Natural killer cell (primary cell): Measurements from ENCODE around the gene SMPD2. TPM values are rescaled to one million over a fixed set of nuclear protein-coding genes. Genes with fewer than 3 reads are reported as not detected.
A peak's percentile ranks its signal among the peaks of the same experiment; 100 is the strongest.

Experiments used
- ATAC-seq, 3 donors: fragments of 150-1000 bp in 2 of 3; fragments of 200-7000 bp in 1 of 3; cut with Tn5 transposase; 1 replicate in 1 of 3; 2 replicates in 2 of 3; pipeline ENCODE4 v1.10.0; 2021; ENCODE audit warnings: mild to moderate bottlenecking in 2 of 3, moderate library complexity in 2 of 3
- DNase-seq, 2 donors: peaks; one replicate each; pipeline versions ENCODE4 v3.0.0 to v3.0.0-alpha.2; 2013 to 2021; ENCODE audit warnings: mixed read lengths in 1 of 2
- H3K27ac ChIP-seq: one replicate; pipeline ENCODE4 v1.5.1; 2013; ENCODE audit warnings: mild to moderate bottlenecking, low read length
- H3K27me3 ChIP-seq: one replicate; pipeline ENCODE4 v1.6.1; 2013; ENCODE audit warnings: low read length; ENCODE audit not compliant: control insufficient read depth, insufficient read depth
- H3K36me3 ChIP-seq: one replicate; pipeline ENCODE4 v1.6.1; 2013; ENCODE audit warnings: low read length; ENCODE audit not compliant: control insufficient read depth, insufficient read depth
- H3K4me1 ChIP-seq: one replicate; pipeline ENCODE4 v1.6.1; 2013; ENCODE audit warnings: low read length; ENCODE audit not compliant: control insufficient read depth, insufficient read depth
- H3K4me3 ChIP-seq: one replicate; pipeline ENCODE4 v1.5.1; 2013; ENCODE audit warnings: low read length
- H3K9me3 ChIP-seq: one replicate; pipeline ENCODE4 v1.6.1; 2013; ENCODE audit warnings: low read length; ENCODE audit not compliant: control insufficient read depth, insufficient read depth
- H3K27ac Mint-ChIP-seq, 2 donors: one replicate each; pipeline ENCODE4 v1.8.0; 2022; ENCODE audit warnings: mild to moderate bottlenecking in 2 of 2, mixed read lengths in 2 of 2, moderate library complexity in 1 of 2
- H3K27me3 Mint-ChIP-seq, 2 donors: one replicate each; pipeline ENCODE4 v1.8.0; 2022; ENCODE audit warnings: low read depth in 2 of 2, mixed read lengths in 2 of 2
- H3K36me3 Mint-ChIP-seq: one replicate; pipeline ENCODE4 v1.8.0; 2022; ENCODE audit warnings: mixed read lengths
- H3K4me1 Mint-ChIP-seq, 2 donors: one replicate each; pipeline ENCODE4 v1.8.0; 2022; ENCODE audit warnings: mixed read lengths in 2 of 2
- H3K4me3 Mint-ChIP-seq: one replicate; pipeline ENCODE4 v1.8.0; 2022; ENCODE audit warnings: mild to moderate bottlenecking, moderate library complexity, mixed read lengths
- H3K9me3 Mint-ChIP-seq, 2 donors: one replicate each; pipeline ENCODE4 v1.8.0; 2022; ENCODE audit warnings: mixed read lengths in 2 of 2
- CTCF ChIP-seq: fragments of 200-600 bp; IDR thresholded peaks from one replicate; pipeline ENCODE4 v1.8.0; 2022; ENCODE audit warnings: antibody characterized with exemption
- WGBS: methylation state at CpG from one replicate; pipeline ENCODE4 v1.1.7; 2013; ENCODE audit warnings: missing lambda C conversion rate; ENCODE audit not compliant: insufficient coverage; 5-methylcytosine and 5-hydroxymethylcytosine counted together
- intact Hi-C: fragments of 100-400 bp; cut with micrococcal nuclease; formaldehyde crosslinking; loops from one replicate; pipeline ENCODE4 v1.14.2; 2022
- total RNA-seq, 4 donors: library from RNA; stranded (reverse); fragments of 120-200 nt in 1 of 4; gene quantifications; one replicate each; pipeline versions ENCODE4 v1.2.3 to v1.2.4, GENCODE V29; 2013 to 2022

SMPD2 gene
- total RNA-seq, 3 donors from 2014 or later (not counting 1 experiment from before 2014, with no cell fraction given) = 25.0 to 37.3 (median 29.3) TPM

GRCh38 chr6:109443425-109443950 lies 3.0 kb downstream of the SMPD2 start:
- Histone ChIP-seq H3K36me3 (peaks cover 45% of the 10 kb centered on the region), H3K4me3 (no peak overlapping the region), H3K27me3 (no peaks in the 10 kb centered on the region), H3K9me3 (no peaks in the 10 kb centered on the region), H3K4me1 (peaks cover 29% of the 10 kb centered on the region), H3K27ac (no peak overlapping the region)
- peaks cover 23 to 52% of the 10 kb centered on the region in 2 donors for H3K4me1 Mint-ChIP-seq
- H3K27me3 Mint-ChIP-seq = no peaks in the 10 kb centered on the region
- no peak for TF ChIP-seq CTCF
- ATAC-seq (no peak), DNase-seq (no peak)
- H3K36me3 Mint-ChIP-seq = no peaks in the 10 kb centered on the region
- H3K27ac Mint-ChIP-seq = peak overlapping the region; percentile 38 to 92
- no peaks in the 10 kb centered on the region for H3K9me3 Mint-ChIP-seq
- intact Hi-C loops = loop anchor here (5.0 to 10.0 kb wide), 2 partner anchors 256 to 349 kb away; partner anchors contain the start of genes CEP57L1 and SESN1
- H3K4me3 Mint-ChIP-seq = no peak overlapping the region
- 95% methylated on average over 10 of the region's 10 CpGs for WGBS

GRCh38 chr6:109445382-109445781 lies 4.9 kb downstream of the SMPD2 start:
- WGBS = 93% methylated on average over 9 of the region's 9 CpGs
- Histone ChIP-seq H3K4me1 (peaks cover 40% of the 10 kb centered on the region), H3K9me3 (no peaks in the 10 kb centered on the region), H3K36me3 (peaks cover 46% of the 10 kb centered on the region), H3K4me3 (no peak overlapping the region), H3K27me3 (no peaks in the 10 kb centered on the region), H3K27ac (no peak overlapping the region)
- no peak for TF ChIP-seq CTCF
- Mint-ChIP-seq H3K4me3 (no peak overlapping the region), H3K27me3 (no peaks in the 10 kb centered on the region), H3K36me3 (no peaks in the 10 kb centered on the region), H3K4me1 (peaks cover 27 to 70% of the 10 kb centered on the region in 2 donors), H3K9me3 (no peaks in the 10 kb centered on the region), H3K27ac (peak overlapping the region in 1 of 2 donors; percentile 59)
- intact Hi-C loops = loop anchor here (10.0 kb wide), 1 partner anchor 351 kb away; the partner anchor contains the start of genes CEP57L1 and SESN1
- DNase-seq (no peak), ATAC-seq (no peak)

- no peaks in the 10 kb centered on the region for H3K36me3 Mint-ChIP-seq
- H3K4me1 ChIP-seq = peaks cover 44% of the 10 kb centered on the region
- no peaks in the 10 kb centered on the region for H3K27me3 ChIP-seq
- H3K27ac ChIP-seq = no peak overlapping the region
- H3K36me3 ChIP-seq = peaks cover 48% of the 10 kb centered on the region
- H3K4me3 Mint-ChIP-seq = no peak overlapping the region
- no peak for TF ChIP-seq CTCF
- H3K4me3 ChIP-seq = no peak overlapping the region
- H3K27ac Mint-ChIP-seq = peak overlapping the region; percentile 43 to 78
- H3K4me1 Mint-ChIP-seq = peaks cover 33 to 73% of the 10 kb centered on the region in 2 donors
- DNase-seq (no peak), ATAC-seq (no peak)
- WGBS = 96% methylated on average over 13 of the region's 15 CpGs
- H3K9me3 Mint-ChIP-seq = no peaks in the 10 kb centered on the region
- intact Hi-C loops = loop anchor here (10.0 kb wide), 1 partner anchor 351 kb away; the partner anchor contains the start of genes CEP57L1 and SESN1
- H3K27me3 Mint-ChIP-seq = no peaks in the 10 kb centered on the region
- H3K9me3 ChIP-seq = no peaks in the 10 kb centered on the region
Measured at GRCh38 chr6:109446072-109446471, 5.5 kb downstream of the SMPD2 start.

GRCh38 chr6:109446541-109446940 lies 6.0 kb downstream of the SMPD2 start:
- Histone ChIP-seq H3K27ac (no peak overlapping the region), H3K9me3 (no peaks in the 10 kb centered on the region), H3K36me3 (peaks cover 49% of the 10 kb centered on the region), H3K4me3 (no peak overlapping the region), H3K27me3 (no peaks in the 10 kb centered on the region), H3K4me1 (peaks cover 40% of the 10 kb centered on the region)
- H3K36me3 Mint-ChIP-seq = no peaks in the 10 kb centered on the region
- no peak for ATAC-seq
- H3K27ac Mint-ChIP-seq = peak overlapping the region; percentile 43 to 78
- WGBS = 50% methylated on average over 8 of the region's 8 CpGs
- H3K27me3 Mint-ChIP-seq = no peaks in the 10 kb centered on the region
- no peaks in the 10 kb centered on the region for H3K9me3 Mint-ChIP-seq
- TF ChIP-seq CTCF = no peak
- H3K4me3 Mint-ChIP-seq = no peak overlapping the region
- DNase-seq = no peak
- intact Hi-C loops = loop anchor here (10.0 kb wide), 1 partner anchor 352 kb away; the partner anchor contains the start of genes CEP57L1 and SESN1
- H3K4me1 Mint-ChIP-seq = peaks cover 29 to 68% of the 10 kb centered on the region in 2 donors
